Caco-2 (cell line): Measurements from ENCODE around the gene IL2RA. TPM values are rescaled to one million over a fixed set of nuclear protein-coding genes. Genes with fewer than 3 reads are reported as not detected.

ENCODE experiments used
- BruUV-seq: library from RNA; stranded (reverse); fragments of 400-500 nt; replicated peaks from 2 replicates; lab custom pipeline; 2021; lab: Mats Ljungman, UMichigan
- CTCF ChIA-PET: fragments of 300-600 bp; sonication (Branson Sonifier 250); formaldehyde crosslinking; loops from one replicate; lab custom pipeline; 2022; ENCODE audit warnings: antibody characterized with exemption; lab: Charles Lee
- POLR2A ChIA-PET: fragments of 300-600 bp; sonication (Branson Sonifier 250); formaldehyde crosslinking; loops from one replicate; lab custom pipeline; 2022; ENCODE audit warnings: antibody characterized with exemption; lab: Charles Lee
- DNase-seq, 2 experiments: peaks; one replicate each; pipeline versions ENCODE4 v3.0.0 to v3.0.0-alpha.2; 2020 to 2022
- H3K27me3 ChIP-seq: replicated peaks from 2 replicates; pipeline ENCODE4 v1.6.0; 2011; ENCODE audit warnings: low read length; ENCODE audit not compliant: control insufficient read depth, insufficient read depth
- H3K36me3 ChIP-seq: 2 replicates; pipeline ENCODE4 v1.5.1; 2011; ENCODE audit warnings: low read length; ENCODE audit not compliant: control insufficient read depth, insufficient read depth
- H3K4me1 ChIP-seq: fragments of 250-450 bp; sonication (Bioruptor Pico); 2 replicates; pipeline ENCODE4 v1.5.1; 2020; ENCODE audit warnings: mild to moderate bottlenecking
- H3K4me3 ChIP-seq: 2 replicates; pipeline ENCODE4 v1.5.1; 2011; ENCODE audit warnings: low read depth, mild to moderate bottlenecking, control low read depth, low read length
- H3K9me3 ChIP-seq: fragments of 250-450 bp; sonication (Bioruptor Pico); 2 replicates; pipeline ENCODE4 v1.5.1; 2020; ENCODE audit warnings: mild to moderate bottlenecking, moderate library complexity
- H3K27ac Mint-ChIP-seq: one replicate; pipeline ENCODE4 v1.8.0; 2022; ENCODE audit warnings: mixed read lengths; ENCODE audit not compliant: unreplicated experiment
- H3K27me3 Mint-ChIP-seq: one replicate; pipeline ENCODE4 v1.8.0; 2022; ENCODE audit warnings: mixed read lengths; ENCODE audit not compliant: insufficient read depth, unreplicated experiment
- H3K36me3 Mint-ChIP-seq: one replicate; pipeline ENCODE4 v1.8.0; 2022; ENCODE audit warnings: mild to moderate bottlenecking, mixed read lengths; ENCODE audit not compliant: insufficient read depth, unreplicated experiment
- H3K4me1 Mint-ChIP-seq: one replicate; pipeline ENCODE4 v1.8.0; 2022; ENCODE audit warnings: low read depth, mixed read lengths; ENCODE audit not compliant: unreplicated experiment
- H3K4me3 Mint-ChIP-seq: one replicate; pipeline ENCODE4 v1.8.0; 2022; ENCODE audit warnings: mild to moderate bottlenecking, moderate library complexity, mixed read lengths; ENCODE audit not compliant: unreplicated experiment
- H3K9me3 Mint-ChIP-seq: one replicate; pipeline ENCODE4 v1.8.0; 2022; ENCODE audit warnings: mixed read lengths; ENCODE audit not compliant: unreplicated experiment
- intact Hi-C: fragments of 100-400 bp; cut with micrococcal nuclease; formaldehyde crosslinking; loops from one replicate; pipeline ENCODE4 v1.10.0; 2022; ENCODE audit not compliant: unreplicated experiment
- total RNA-seq: library from RNA; stranded (reverse); gene quantifications from 2 replicates; pipeline ENCODE4 v1.2.3, GENCODE V29; 2022
- TF ChIP-seq, protein P1 (sequence below), 2 experiments: fragments of 200-600 bp in 1 of 2; IDR thresholded peaks; 1 replicate in 1 of 2; 2 replicates in 1 of 2; pipeline versions ENCODE4 v1.5.1 to v1.8.0; 2011 to 2022; ENCODE audit warnings: antibody characterized with exemption in 1 of 2, control low read depth in 1 of 2, inconsistent platforms in 1 of 2, low read depth in 1 of 2, low read length in 1 of 2, mild to moderate bottlenecking in 1 of 2, moderate library complexity in 1 of 2; ENCODE audit not compliant: insufficient read depth in 1 of 2, severe bottlenecking in 1 of 2, unreplicated experiment in 1 of 2

IL2RA gene
- total RNA-seq, 1 experiment from 2014 or later, result not detected

DNA sequence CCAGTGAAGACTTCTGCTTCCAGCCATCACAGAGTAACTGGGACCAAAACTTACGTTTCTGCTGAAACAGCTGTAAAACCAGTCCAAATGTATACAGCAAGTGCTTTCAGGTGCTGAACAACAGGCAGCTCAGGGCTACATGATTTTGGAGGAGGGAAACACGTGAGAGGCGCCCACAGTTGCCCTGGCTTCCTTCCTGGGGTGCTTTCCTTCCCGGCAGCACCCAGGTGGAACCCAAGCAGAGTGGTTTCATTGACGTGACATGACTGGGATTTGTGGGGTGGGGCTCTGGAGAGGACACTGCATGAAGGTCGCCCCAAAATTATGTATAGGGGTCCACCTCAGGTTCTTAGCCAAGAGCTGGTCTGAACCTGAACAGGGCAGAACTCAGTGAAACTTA, 34.2 kb downstream of the IL2RA start:
- H3K36me3 Mint-ChIP-seq, result no peaks in the 10 kb centered on the region
- H3K4me3 Mint-ChIP-seq, result no peak overlapping the region
- H3K27ac Mint-ChIP-seq, result no peak overlapping the region
- Histone ChIP-seq H3K4me3 (no peak overlapping the region), H3K36me3 (no peaks in the 10 kb centered on the region), H3K4me1 (no peaks in the 10 kb centered on the region), H3K27me3 (no peaks in the 10 kb centered on the region), H3K9me3 (peaks cover 12% of the 10 kb centered on the region)
- H3K4me1 Mint-ChIP-seq, result no peaks in the 10 kb centered on the region
- ChIA-PET CTCF (no interaction called here), POLR2A (interaction anchor here (0.6 kb wide), 1 partner anchor 9 kb away, joined by 3 read pairs; no protein-coding TSS in a partner anchor)
- intact Hi-C loops, result no loop called here
- H3K9me3 Mint-ChIP-seq, result peaks cover 17% of the 10 kb centered on the region
- peaks cover 14% of the 10 kb centered on the region for H3K27me3 Mint-ChIP-seq
- TF ChIP-seq, protein P1, sequence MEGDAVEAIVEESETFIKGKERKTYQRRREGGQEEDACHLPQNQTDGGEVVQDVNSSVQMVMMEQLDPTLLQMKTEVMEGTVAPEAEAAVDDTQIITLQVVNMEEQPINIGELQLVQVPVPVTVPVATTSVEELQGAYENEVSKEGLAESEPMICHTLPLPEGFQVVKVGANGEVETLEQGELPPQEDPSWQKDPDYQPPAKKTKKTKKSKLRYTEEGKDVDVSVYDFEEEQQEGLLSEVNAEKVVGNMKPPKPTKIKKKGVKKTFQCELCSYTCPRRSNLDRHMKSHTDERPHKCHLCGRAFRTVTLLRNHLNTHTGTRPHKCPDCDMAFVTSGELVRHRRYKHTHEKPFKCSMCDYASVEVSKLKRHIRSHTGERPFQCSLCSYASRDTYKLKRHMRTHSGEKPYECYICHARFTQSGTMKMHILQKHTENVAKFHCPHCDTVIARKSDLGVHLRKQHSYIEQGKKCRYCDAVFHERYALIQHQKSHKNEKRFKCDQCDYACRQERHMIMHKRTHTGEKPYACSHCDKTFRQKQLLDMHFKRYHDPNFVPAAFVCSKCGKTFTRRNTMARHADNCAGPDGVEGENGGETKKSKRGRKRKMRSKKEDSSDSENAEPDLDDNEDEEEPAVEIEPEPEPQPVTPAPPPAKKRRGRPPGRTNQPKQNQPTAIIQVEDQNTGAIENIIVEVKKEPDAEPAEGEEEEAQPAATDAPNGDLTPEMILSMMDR (IDR thresholded peaks at IDR 0.05; ENCODE audit: insufficient read depth in 1 of 2, low read depth in 1 of 2, low read length in 1 of 2, severe bottlenecking in 1 of 2, unreplicated experiment in 1 of 2), result no peak
- BruUV-seq, result no TSS peak
- DNase-seq, result no peak

DNA sequence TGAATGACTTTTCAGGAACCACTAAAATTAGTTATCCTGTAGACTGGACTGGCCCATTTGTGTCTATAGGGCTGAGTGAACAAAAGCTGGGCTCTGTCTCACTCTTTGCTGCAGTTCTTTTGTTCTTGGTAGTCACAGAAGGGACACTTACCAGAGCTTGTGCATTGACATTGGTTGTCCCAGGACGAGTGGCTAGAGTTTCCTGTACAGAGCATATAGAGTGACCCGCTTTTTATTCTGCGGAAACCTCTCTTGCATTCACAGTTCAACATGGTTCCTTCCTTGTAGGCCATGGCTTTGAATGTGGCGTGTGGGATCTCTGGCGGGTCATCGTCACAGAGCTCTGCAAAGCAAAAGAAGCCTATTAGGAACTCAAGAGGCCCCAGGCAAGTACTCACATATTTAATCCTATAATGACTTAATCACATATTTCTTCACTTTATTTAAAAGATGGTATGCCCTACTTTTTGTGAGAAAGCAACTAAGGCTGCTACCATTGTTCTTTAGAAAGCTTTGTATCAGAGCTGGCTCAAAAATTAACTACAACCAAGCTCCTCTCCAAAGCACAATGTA, 36.4 kb downstream of the IL2RA start:
- peaks cover 14% of the 10 kb centered on the region for H3K27me3 Mint-ChIP-seq
- TF ChIP-seq, protein P1 (IDR thresholded peaks at IDR 0.05; ENCODE audit: insufficient read depth in 1 of 2, low read depth in 1 of 2, low read length in 1 of 2, severe bottlenecking in 1 of 2, unreplicated experiment in 1 of 2), result no peak
- ChIA-PET POLR2A (no interaction called here), CTCF (no interaction called here)
- H3K4me1 ChIP-seq, result no peaks in the 10 kb centered on the region
- no peak overlapping the region for H3K27ac Mint-ChIP-seq
- BruUV-seq, result no TSS peak
- no peak overlapping the region for H3K4me3 ChIP-seq
- no peaks in the 10 kb centered on the region for H3K4me1 Mint-ChIP-seq
- H3K36me3 Mint-ChIP-seq, result no peaks in the 10 kb centered on the region
- no peaks in the 10 kb centered on the region for H3K27me3 ChIP-seq
- H3K9me3 Mint-ChIP-seq, result peaks cover 11% of the 10 kb centered on the region
- H3K9me3 ChIP-seq, result peaks cover 5% of the 10 kb centered on the region; the same call in 1 of the 2 replicates
- no peak for DNase-seq
- no peaks in the 10 kb centered on the region for H3K36me3 ChIP-seq
- H3K4me3 Mint-ChIP-seq, result no peak overlapping the region
- intact Hi-C loops, result no loop called here

DNA sequence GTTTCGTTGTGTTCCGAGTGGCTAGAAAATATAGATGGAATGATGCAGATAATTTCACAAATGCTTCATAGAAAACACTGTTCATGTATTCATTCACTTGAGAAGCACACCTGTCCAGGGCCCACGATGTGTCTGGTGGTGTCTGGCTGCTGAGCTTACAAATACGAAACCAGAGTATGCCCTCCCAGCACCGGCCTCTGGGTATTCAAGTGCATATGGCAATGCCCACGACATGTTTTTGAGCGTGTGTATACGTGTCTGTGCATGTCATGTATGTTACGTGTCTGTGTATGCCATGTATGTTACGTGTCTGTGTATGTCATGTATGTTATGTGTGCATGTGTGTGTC, 37.9 kb downstream of the IL2RA start:
- CTCF ChIA-PET, result no interaction called here
- POLR2A ChIA-PET, result no interaction called here
- no peak overlapping the region for H3K4me3 Mint-ChIP-seq
- peaks cover 2% of the 10 kb centered on the region for H3K9me3 Mint-ChIP-seq
- no peak overlapping the region for H3K4me3 ChIP-seq
- no peaks in the 10 kb centered on the region for H3K9me3 ChIP-seq
- H3K36me3 ChIP-seq, result no peaks in the 10 kb centered on the region
- no peaks in the 10 kb centered on the region for H3K4me1 ChIP-seq
- BruUV-seq, result no TSS peak
- no peaks in the 10 kb centered on the region for H3K36me3 Mint-ChIP-seq
- H3K27me3 ChIP-seq, result no peaks in the 10 kb centered on the region
- no peak for DNase-seq
- TF ChIP-seq, protein P1 (IDR thresholded peaks at IDR 0.05; ENCODE audit: insufficient read depth in 1 of 2, low read depth in 1 of 2, low read length in 1 of 2, severe bottlenecking in 1 of 2, unreplicated experiment in 1 of 2), result no peak
- no peaks in the 10 kb centered on the region for H3K4me1 Mint-ChIP-seq
- H3K27me3 Mint-ChIP-seq, result peaks cover 12% of the 10 kb centered on the region
- intact Hi-C loops, result no loop called here
- H3K27ac Mint-ChIP-seq, result no peak overlapping the region
